Common myeloid progenitor, CD34-positive (primary cell): ENCODE data around the gene YKT6.

Experiments used
- CTCF ChIA-PET: fragments of 350-600 bp; sonication (Branson Sonifier 250); formaldehyde crosslinking; loops from one replicate; lab custom pipeline; 2021; ENCODE audit warnings: antibody characterized with exemption; lab: Charles Lee
- POLR2A ChIA-PET: fragments of 350-600 bp; sonication (Branson Sonifier 250); formaldehyde crosslinking; loops from one replicate; lab custom pipeline; 2021; ENCODE audit warnings: antibody characterized with exemption; lab: Charles Lee
- DNase-seq, 3 donors: peaks; one replicate each; pipeline versions ENCODE4 v3.0.0 to v3.0.0-alpha.2; 2013
- H3K27ac ChIP-seq, 2 experiments: 1 replicate in 1 of 2; 2 replicates in 1 of 2; pipeline ENCODE4 v1.7.0; 2013; ENCODE audit warnings: inconsistent platforms in 2 of 2, low read length in 2 of 2, mild to moderate bottlenecking in 2 of 2, low read depth in 1 of 2, moderate library complexity in 1 of 2; ENCODE audit not compliant: severe bottlenecking in 2 of 2, insufficient read depth in 1 of 2, poor library complexity in 1 of 2
- H3K27me3 ChIP-seq, 5 experiments: replicated peaks in 2 of 5; 1 replicate in 3 of 5; 2 replicates in 2 of 5; pipeline versions ENCODE4 v1.6.1 to v1.7.0; 2013; ENCODE audit warnings: low read length in 4 of 5, mild to moderate bottlenecking in 2 of 5, moderate library complexity in 2 of 5, inconsistent platforms in 1 of 5; ENCODE audit not compliant: insufficient read depth in 5 of 5, control insufficient read depth in 4 of 5
- H3K36me3 ChIP-seq, 4 experiments: 1 replicate in 2 of 4; 2 replicates in 2 of 4; pipeline versions ENCODE4 v1.6.1 to v1.7.0; 2013; ENCODE audit warnings: low read length in 3 of 4, control low read depth in 1 of 4, mild to moderate bottlenecking in 1 of 4; ENCODE audit not compliant: control insufficient read depth in 4 of 4, insufficient read depth in 4 of 4
- H3K4me1 ChIP-seq, 4 experiments: 1 replicate in 3 of 4; 2 replicates in 1 of 4; pipeline versions ENCODE4 v1.6.1 to v1.7.1; 2013; ENCODE audit warnings: low read length in 3 of 4, mild to moderate bottlenecking in 3 of 4, control low read depth in 1 of 4, inconsistent platforms in 1 of 4, moderate library complexity in 1 of 4; ENCODE audit not compliant: control insufficient read depth in 4 of 4, insufficient read depth in 4 of 4; ENCODE audit errors: control extremely low read depth in 1 of 4
- H3K4me3 ChIP-seq, 7 experiments: 1 replicate in 4 of 7; 2 replicates in 3 of 7; pipeline versions ENCODE4 v1.5.1 to v1.7.0; 2013; ENCODE audit warnings: mild to moderate bottlenecking in 7 of 7, low read length in 6 of 7, moderate library complexity in 6 of 7, inconsistent platforms in 2 of 7, low read depth in 2 of 7, control low read depth in 1 of 7; ENCODE audit not compliant: insufficient read depth in 4 of 7, control insufficient read depth in 1 of 7; ENCODE audit errors: extremely low read depth in 1 of 7
- H3K9me3 ChIP-seq, 5 experiments: 1 replicate in 4 of 5; 2 replicates in 1 of 5; pipeline versions ENCODE4 v1.6.1 to v1.7.1; 2013; ENCODE audit warnings: low read length in 4 of 5, mild to moderate bottlenecking in 2 of 5, inconsistent platforms in 1 of 5, low read depth in 1 of 5, moderate library complexity in 1 of 5; ENCODE audit not compliant: control insufficient read depth in 4 of 5, insufficient read depth in 2 of 5; ENCODE audit errors: control extremely low read depth in 1 of 5
- WGBS: methylation state at CpG from one replicate; pipeline ENCODE4 v1.1.5; 2013; ENCODE audit not compliant: insufficient coverage; 5-methylcytosine and 5-hydroxymethylcytosine counted together

YKT6 gene

GRCh38 chr7:44218418-44219201, 17.8 kb downstream of the YKT6 start:
- CTCF ChIA-PET: interaction anchor here (1.0 to 3.8 kb wide), 6 partner anchors 10 to 346 kb away, joined by 3 to 12 read pairs (median 4); partner anchors contain the start of gene YKT6
- no peak overlapping the region for H3K4me3 ChIP-seq
- WGBS: 96% methylated on average over 14 of the region's 26 CpGs
- no peak for DNase-seq
- POLR2A ChIA-PET: no interaction called here
- no peak overlapping the region for H3K27ac ChIP-seq
- H3K27me3 ChIP-seq: no peaks in the 10 kb centered on the region
- H3K9me3 ChIP-seq: peaks cover 0 to 3% (median 0%) of the 10 kb centered on the region in 5 experiments
- H3K4me1 ChIP-seq: no peaks in the 10 kb centered on the region
- H3K36me3 ChIP-seq: peaks cover 0 to 9% (median 0%) of the 10 kb centered on the region in 4 experiments

DNA sequence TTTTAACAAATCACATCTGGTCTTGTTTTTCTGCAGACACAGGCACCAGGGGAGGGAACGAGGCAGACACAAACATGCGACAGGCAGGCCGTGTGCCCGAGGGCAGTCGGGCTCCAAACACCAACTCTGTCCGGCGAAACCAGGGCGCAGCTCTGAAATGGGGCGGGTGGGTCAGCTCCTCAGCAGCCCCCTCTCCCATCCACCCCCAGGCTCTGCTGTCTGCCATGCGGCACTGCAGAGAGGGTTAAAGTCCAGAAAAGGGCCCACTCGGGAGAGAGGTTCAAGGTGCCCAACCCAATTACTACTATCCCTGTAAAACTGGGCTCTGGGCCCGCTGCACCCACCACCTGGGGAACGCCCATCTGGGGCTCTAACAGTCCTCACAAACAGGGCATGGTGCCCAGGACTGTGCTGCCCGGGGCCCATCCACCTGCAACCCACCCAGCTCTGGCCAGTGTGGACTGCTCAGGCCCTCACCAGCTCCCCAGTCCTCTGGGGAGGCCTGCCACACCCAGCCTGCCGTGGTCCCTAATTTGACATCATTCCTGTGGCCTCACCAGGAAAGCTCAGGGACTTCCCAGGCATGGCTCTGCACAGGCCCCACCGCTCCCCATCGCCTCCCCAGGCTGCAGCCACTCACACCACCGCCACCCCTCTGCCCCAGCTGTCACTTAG, 18.7 kb downstream of the YKT6 start:
- no peaks in the 10 kb centered on the region for H3K4me1 ChIP-seq
- no peak for DNase-seq
- no peak overlapping the region for H3K4me3 ChIP-seq
- peaks cover 0 to 3% (median 0%) of the 10 kb centered on the region in 4 experiments for H3K36me3 ChIP-seq
- peaks cover 0 to 3% (median 0%) of the 10 kb centered on the region in 5 experiments for H3K9me3 ChIP-seq
- CTCF ChIA-PET: interaction anchor here (1.3 to 3.8 kb wide), 5 partner anchors 9 to 345 kb away, joined by 3 to 12 read pairs (median 6); partner anchors contain the start of gene YKT6
- POLR2A ChIA-PET: no interaction called here
- H3K27ac ChIP-seq: no peak overlapping the region
- H3K27me3 ChIP-seq: no peaks in the 10 kb centered on the region
- 97% methylated on average over 15 of the region's 18 CpGs for WGBS

DNA sequence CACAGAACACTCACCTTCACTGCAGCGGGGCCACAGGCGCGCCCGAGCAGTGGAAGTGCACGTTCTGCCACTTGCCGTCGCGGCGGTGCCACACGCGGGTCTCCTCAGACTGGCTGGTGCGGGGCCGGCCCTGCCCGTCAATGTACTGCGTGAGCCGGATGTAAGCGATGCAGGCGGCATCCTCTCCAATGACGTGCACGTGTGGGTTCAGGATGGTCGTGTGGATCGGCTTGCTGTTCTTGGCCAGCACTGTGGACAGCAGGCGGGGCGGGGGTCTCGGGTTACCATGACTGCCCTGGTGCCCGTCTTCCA, 19.2 kb downstream of the YKT6 start:
- Histone ChIP-seq H3K9me3 (peaks cover 0 to 3% (median 0%) of the 10 kb centered on the region in 5 experiments), H3K27ac (no peak overlapping the region), H3K36me3 (no peaks in the 10 kb centered on the region), H3K4me3 (no peak overlapping the region), H3K27me3 (no peaks in the 10 kb centered on the region), H3K4me1 (no peaks in the 10 kb centered on the region)
- WGBS: 99% methylated on average over 24 of the region's 26 CpGs
- DNase-seq: no peak
- ChIA-PET CTCF (interaction anchor here (1.3 to 1.4 kb wide), 2 partner anchors 9 to 344 kb away, joined by 3 to 4 read pairs; no protein-coding TSS in a partner anchor), POLR2A (no interaction called here)

GRCh38 chr7:44220358-44221112, 19.8 kb downstream of the YKT6 start:
- Histone ChIP-seq H3K27ac (no peak overlapping the region), H3K36me3 (no peaks in the 10 kb centered on the region), H3K4me1 (no peaks in the 10 kb centered on the region), H3K9me3 (peaks cover 0 to 3% (median 0%) of the 10 kb centered on the region in 5 experiments), H3K4me3 (no peak overlapping the region), H3K27me3 (peaks cover 0 to under 1% (median 0%) of the 10 kb centered on the region in 5 experiments)
- 94% methylated on average over 17 of the region's 24 CpGs for WGBS
- POLR2A ChIA-PET: no interaction called here
- CTCF ChIA-PET: interaction anchor here (1.3 to 1.7 kb wide), 2 partner anchors 10 to 18 kb away, joined by 4 read pairs; no protein-coding TSS in a partner anchor
- DNase-seq: peak in 1 of 3 donors; percentile 27

DNA sequence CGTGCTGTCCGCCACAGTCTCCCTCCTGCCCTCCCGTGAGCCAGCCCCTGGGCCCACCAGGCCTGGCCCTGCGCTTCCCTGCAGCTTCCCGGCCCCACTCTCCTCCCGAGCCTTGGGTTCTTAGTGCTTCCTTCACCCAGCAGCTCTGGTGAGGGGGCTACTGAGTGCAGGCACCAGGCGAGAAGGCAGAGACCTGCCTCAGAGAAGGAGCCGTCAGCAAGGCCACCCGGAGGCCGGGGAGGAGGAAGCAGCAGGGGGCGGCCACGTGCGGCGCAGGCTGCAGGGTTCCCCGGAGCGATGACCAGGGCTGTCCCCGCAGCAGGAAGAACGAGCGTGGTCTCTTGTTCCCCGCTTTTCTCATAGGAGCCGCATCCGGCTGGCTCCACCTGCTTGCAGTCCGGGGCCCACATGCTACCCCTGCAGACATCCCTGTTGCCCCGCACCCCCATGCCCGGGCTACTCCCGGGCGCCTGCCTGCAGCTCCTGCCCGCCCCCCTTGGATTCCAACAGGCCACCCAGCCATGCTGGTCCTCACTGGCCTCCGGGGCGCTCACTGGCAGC, 20.5 kb downstream of the YKT6 start:
- no peaks in the 10 kb centered on the region for H3K4me1 ChIP-seq
- WGBS: 95% methylated on average over 22 of the region's 30 CpGs
- DNase-seq: no peak
- ChIA-PET POLR2A (no interaction called here), CTCF (interaction anchor here (1.7 kb wide), 1 partner anchor 19 kb away, joined by 4 read pairs; no protein-coding TSS in a partner anchor)
- H3K27me3 ChIP-seq: peaks cover 0 to 6% (median 0%) of the 10 kb centered on the region in 5 experiments
- peaks cover 0 to 3% (median 0%) of the 10 kb centered on the region in 5 experiments for H3K9me3 ChIP-seq
- no peak overlapping the region for H3K27ac ChIP-seq
- H3K36me3 ChIP-seq: no peaks in the 10 kb centered on the region
- H3K4me3 ChIP-seq: no peak overlapping the region

GRCh38 chr7:44222074-44222473, 21.3 kb downstream of the YKT6 start:
- DNase-seq: no peak
- H3K9me3 ChIP-seq: peaks cover 0 to 3% (median 0%) of the 10 kb centered on the region in 5 experiments
- H3K4me3 ChIP-seq: no peak overlapping the region
- WGBS: 86% methylated on average over 11 of the region's 11 CpGs
- H3K4me1 ChIP-seq: no peaks in the 10 kb centered on the region
- H3K36me3 ChIP-seq: no peaks in the 10 kb centered on the region
- CTCF ChIA-PET: no interaction called here
- H3K27ac ChIP-seq: no peak overlapping the region
- POLR2A ChIA-PET: no interaction called here
- peaks cover 0 to 6% (median 0%) of the 10 kb centered on the region in 5 experiments for H3K27me3 ChIP-seq
